DLD1 (cell line): ENCODE data around the gene MSH4.
"Not testable (repeated sequence)": the region's sequence is repeated elsewhere in the genome, so short reads cannot be mapped to it uniquely, and the experiment has no call there.

Source experiments
- in situ Hi-C: cut with HindIII; loops from 2 replicates; pipeline ENCODE4 v1.10.0; 2017; ENCODE audit warnings: low sequenced_read_pairs

MSH4 gene

GRCh38 chr1:75796376-75797272, at the start of gene MSH4:
Gene MSH4, plus strand, starts transcription at chr1:75796882. Its CDS starts 104 bp downstream, at chr1:75796986.
- in situ Hi-C loops = no loop called here

GRCh38 chr1:75757210-75757609, 39.5 kb upstream of the MSH4 start:
- in situ Hi-C loops = not testable (repeated sequence)

GRCh38 chr1:75758543-75758942, 38.1 kb upstream of the MSH4 start:
- in situ Hi-C loops = not testable (repeated sequence)

- in situ Hi-C loops = no loop called here
Observed at GRCh38 chr1:75764057-75764655, 32.5 kb upstream of the MSH4 start.

GRCh38 chr1:75765697-75766355, 30.9 kb upstream of the MSH4 start:
- in situ Hi-C loops = no loop called here

- in situ Hi-C loops = no loop called here
Observed at GRCh38 chr1:75768016-75768415, 28.7 kb upstream of the MSH4 start.

GRCh38 chr1:75770761-75771160, 25.9 kb upstream of the MSH4 start:
- in situ Hi-C loops = no loop called here

- in situ Hi-C loops = no loop called here
Observed at GRCh38 chr1:75771978-75772377, 24.7 kb upstream of the MSH4 start.

GRCh38 chr1:75777812-75778211, 18.9 kb upstream of the MSH4 start:
- in situ Hi-C loops = not testable (repeated sequence)

GRCh38 chr1:75778694-75779093, 18.0 kb upstream of the MSH4 start:
- in situ Hi-C loops = not testable (repeated sequence)

- in situ Hi-C loops = not testable (repeated sequence)
Observed at GRCh38 chr1:75780183-75780582, 16.5 kb upstream of the MSH4 start.

- in situ Hi-C loops = not testable (repeated sequence)
Observed at GRCh38 chr1:75783920-75784319, 12.8 kb upstream of the MSH4 start.

- in situ Hi-C loops = no loop called here
Observed at GRCh38 chr1:75785320-75785982, 11.2 kb upstream of the MSH4 start.

GRCh38 chr1:75785983-75786853, 10.5 kb upstream of the MSH4 start, which contains the start of gene RABGGTB:
Gene RABGGTB, plus strand, starts transcription at chr1:75786256. Its CDS starts 16 bp downstream, at chr1:75786272.
- in situ Hi-C loops = no loop called here

- in situ Hi-C loops = no loop called here
Observed at GRCh38 chr1:75786901-75787493, 9.7 kb upstream of the MSH4 start.

GRCh38 chr1:75787524-75787923, 9.2 kb upstream of the MSH4 start:
- in situ Hi-C loops = no loop called here

GRCh38 chr1:75789988-75790387, 6.7 kb upstream of the MSH4 start:
- in situ Hi-C loops = no loop called here

- in situ Hi-C loops = no loop called here
Observed at GRCh38 chr1:75791022-75791421, 5.7 kb upstream of the MSH4 start.

- in situ Hi-C loops = no loop called here
Observed at GRCh38 chr1:75792091-75792490, 4.6 kb upstream of the MSH4 start.

- in situ Hi-C loops = no loop called here
Observed at GRCh38 chr1:75794382-75794781, 2.3 kb upstream of the MSH4 start.
